ENCODE results near the gene FBXO27. TPM values are rescaled to one million over a fixed set of nuclear protein-coding genes. Genes with fewer than 3 reads are reported as not detected.

FBXO27 gene
- total RNA-seq = 10 to 100 TPM; 11.4 to 40.5 (median 21.4) TPM
- 1 to 10 TPM; 2.3 to 6.6 TPM for polyA plus RNA-seq
- long read RNA-seq, donor 1, partial matches to known transcripts = 5 of 14 reads
- long read RNA-seq, donor 1, other reads (novel, unspliced or antisense) = 9 of 14 reads
- long read RNA-seq, donor 2, partial matches to known transcripts = 3 of 12 reads
- long read RNA-seq, donor 2, other reads (novel, unspliced or antisense) = 7 of 12 reads
- long read RNA-seq, donor 3, partial matches to known transcripts = 14 of 18 reads
- long read RNA-seq, donor 3, other reads (novel, unspliced or antisense) = 4 of 18 reads

DNA sequence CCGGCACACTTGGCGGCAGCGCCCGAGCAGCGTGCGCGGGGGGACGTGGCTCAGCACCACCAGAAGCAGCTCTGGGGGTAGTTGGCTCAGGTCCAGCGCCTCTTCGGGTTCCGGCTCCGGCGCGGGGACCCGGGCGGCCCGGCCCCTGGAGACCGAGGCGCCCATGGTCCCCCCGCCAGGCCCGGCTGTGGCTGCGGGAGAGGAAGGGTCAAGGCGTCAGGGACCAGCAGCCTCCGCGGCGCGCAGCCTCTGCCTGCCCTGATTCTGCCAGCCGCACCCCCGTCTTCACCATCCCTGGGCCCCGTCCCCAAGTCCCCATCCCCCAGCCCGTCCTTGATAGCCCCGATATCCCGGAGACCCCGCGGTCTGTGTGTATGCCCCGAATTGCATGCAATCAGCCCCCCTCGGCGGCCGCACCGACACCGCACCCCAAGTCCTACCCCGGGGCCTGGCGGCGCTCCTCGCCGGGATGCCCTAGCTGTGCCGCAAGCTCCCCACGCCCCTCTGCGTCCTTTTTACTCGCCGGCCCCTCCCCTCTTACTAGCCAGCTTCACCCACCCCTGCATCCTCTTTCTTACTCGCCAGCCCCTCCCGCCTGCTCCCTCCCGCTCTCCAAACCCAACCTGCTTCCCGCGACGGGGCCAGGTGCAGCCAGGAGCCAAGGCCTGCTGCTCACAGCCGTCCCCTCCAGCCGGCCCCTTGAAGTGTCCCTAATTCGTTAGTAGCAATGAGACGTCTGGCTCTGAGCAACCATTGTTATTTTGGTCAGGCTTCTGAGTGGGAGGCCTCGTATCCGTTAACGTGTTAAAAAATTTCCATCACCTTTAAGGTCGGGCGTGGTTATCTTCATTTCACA is at the start of gene FBXO27:
Gene FBXO27 (minus strand): TSS at position 487 of the 856 bp plus-strand sequence. CDS start 322 bp downstream, at position 165.
- Histone ChIP-seq H3K4me3 (peak within 1 kb of the TSS; percentile 23 to 77 (median 66)), H3K27ac (peak within 1 kb of the TSS in 7 of 10 donors; percentile 40 to 87 (median 68)), H3K4me1 (peaks cover 0 to 29% (median 11%) of the 10 kb centered on the region in 9 donors), H3K9me3 (no peaks in the 10 kb centered on the region), H3K27me3 (peaks cover 5 to 39% (median 22%) of the 10 kb centered on the region in 7 donors), H3K36me3 (peaks cover 0 to 13% (median 0%) of the 10 kb centered on the region in 9 donors)
- no peak for TF ChIP-seq CTCF (IDR thresholded peaks at IDR 0.05)
- peak; percentile 39 to 81 (median 60) for ATAC-seq
- intact Hi-C loops (cut with DNase I) = no loop called here
- WGBS, 2 donors = 5% methylated on average over 63 to 66 of the region's 66 CpGs
- peak; percentile 12 to 30 for DNase-seq

GRCh38 chr19:39080431-39080830 is 48.1 kb upstream of the FBXO27 start:
- TF ChIP-seq CTCF (IDR thresholded peaks at IDR 0.05) = no peak
- ATAC-seq (no peak), DNase-seq (no peak)
- WGBS, 2 donors = 46 to 50% methylated on average over 3 of the region's 3 CpGs
- H3K27ac ChIP-seq = no peak overlapping the region
- no peaks in the 10 kb centered on the region for H3K36me3 ChIP-seq
- H3K4me3 ChIP-seq = no peak overlapping the region
- H3K27me3 ChIP-seq = peaks cover 9 to 96% (median 89%) of the 10 kb centered on the region in 7 donors
- H3K4me1 ChIP-seq = peaks cover 0 to 19% (median 13%) of the 10 kb centered on the region in 9 donors
- no peaks in the 10 kb centered on the region for H3K9me3 ChIP-seq
- intact Hi-C loops (cut with DNase I) = no loop called here

DNA sequence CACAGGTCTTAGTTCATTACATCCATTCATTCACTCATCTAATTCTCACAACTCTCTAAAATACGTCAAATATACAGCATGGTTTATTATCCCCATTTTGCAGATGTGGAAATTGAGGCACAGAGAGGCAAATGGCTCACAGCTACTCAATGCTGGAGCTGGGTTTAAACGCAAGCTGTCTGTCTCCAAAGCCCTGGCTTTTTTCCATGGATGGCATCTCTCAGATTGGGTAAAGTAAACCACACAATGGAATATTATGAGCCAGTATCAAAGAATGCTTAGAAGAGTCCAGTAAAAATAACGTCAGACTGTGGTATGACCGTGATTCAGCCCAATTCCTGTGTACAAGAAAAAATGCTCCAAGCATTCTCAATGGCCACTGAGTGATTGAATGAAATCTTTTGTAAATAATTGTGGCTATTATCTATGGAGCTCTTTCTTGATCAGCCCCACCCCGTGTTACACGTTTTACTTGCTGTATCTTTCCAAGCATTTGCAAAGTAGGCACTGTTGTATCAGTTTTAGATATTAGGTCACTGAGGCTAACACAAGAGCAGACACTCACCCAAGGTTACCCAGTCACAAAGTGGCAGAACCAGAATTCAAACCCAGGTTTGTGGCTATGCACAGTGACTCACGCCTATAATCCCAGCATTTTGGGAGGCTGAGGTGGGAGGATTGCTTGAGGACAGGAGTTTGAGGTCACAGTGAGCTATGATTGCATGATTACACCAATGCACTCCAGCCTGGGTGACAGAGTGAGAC is 46.3 kb upstream of the FBXO27 start:
- H3K4me1 ChIP-seq = peaks cover 0 to 14% (median 8%) of the 10 kb centered on the region in 9 donors
- intact Hi-C loops (cut with DNase I) = no loop called here
- ATAC-seq (no peak), DNase-seq (no peak)
- H3K27ac ChIP-seq = no peak overlapping the region
- no peak overlapping the region for H3K4me3 ChIP-seq
- H3K36me3 ChIP-seq = no peaks in the 10 kb centered on the region
- 59 to 65% methylated on average over 7 of the region's 7 CpGs for WGBS, 2 donors
- H3K9me3 ChIP-seq = no peaks in the 10 kb centered on the region
- H3K27me3 ChIP-seq = peaks cover under 1 to 84% (median 71%) of the 10 kb centered on the region in 7 donors
- no peak for TF ChIP-seq CTCF (IDR thresholded peaks at IDR 0.05)

- DNase-seq = no peak
- H3K27me3 ChIP-seq = peaks cover 0 to 74% (median 58%) of the 10 kb centered on the region in 7 donors
- intact Hi-C loops (cut with DNase I) = no loop called here
Observed at GRCh38 chr19:39077323-39077722, 45.0 kb upstream of the FBXO27 start.

More at GRCh38 chr19:39077323-39077722, 45.0 kb upstream of the FBXO27 start:
- ATAC-seq = no peak
- H3K9me3 ChIP-seq = no peaks in the 10 kb centered on the region
- H3K4me1 ChIP-seq = peaks cover 0 to 14% (median 0%) of the 10 kb centered on the region in 9 donors
- no peak overlapping the region for H3K27ac ChIP-seq
- TF ChIP-seq CTCF (IDR thresholded peaks at IDR 0.05) = no peak
- H3K36me3 ChIP-seq = no peaks in the 10 kb centered on the region
- H3K4me3 ChIP-seq = no peak overlapping the region
- WGBS, 2 donors = 87 to 88% methylated on average over 11 of the region's 11 CpGs

Data from heart right ventricle (tissue), 16 donors.